ENCODE results near the gene GMCL1.
"Not testable (repeated sequence)": the region's sequence is repeated elsewhere in the genome, so short reads cannot be mapped to it uniquely, and the experiment has no call there.

The GMCL1 gene

DNA sequence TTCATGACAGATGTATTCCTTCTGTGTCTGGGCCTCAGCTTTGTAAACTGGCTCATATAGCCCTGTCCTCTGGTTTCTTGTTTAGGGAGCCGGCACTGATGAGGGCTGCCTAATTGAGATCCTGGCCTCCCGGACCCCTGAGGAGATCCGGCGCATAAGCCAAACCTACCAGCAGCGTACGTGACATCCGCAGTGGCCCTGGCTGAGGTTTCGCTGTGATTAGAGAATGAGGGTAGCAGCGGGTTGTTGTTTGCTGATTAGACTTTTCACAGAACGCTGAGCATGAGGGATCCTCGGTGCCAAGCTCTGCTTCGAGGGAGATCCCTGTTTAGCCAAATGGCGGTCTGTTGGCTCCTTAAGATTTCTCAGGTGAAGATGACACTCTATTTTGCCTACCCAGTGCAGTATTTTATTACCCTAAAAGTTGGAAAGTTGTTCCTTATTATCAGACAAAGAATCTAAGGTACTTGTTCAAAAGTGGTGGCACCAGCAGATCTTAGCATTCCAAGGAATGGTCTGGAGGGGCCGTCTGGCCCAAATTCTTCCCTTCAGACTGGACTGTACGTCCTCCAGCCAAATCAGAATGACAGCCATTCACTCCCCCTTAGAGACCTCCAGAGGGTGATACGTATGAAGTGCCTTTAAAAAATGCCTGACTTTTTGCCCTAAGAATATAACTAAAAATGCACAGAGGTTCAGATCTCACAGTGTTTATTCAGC, 21.5 kb upstream of the GMCL1 start:
- no peak for DNase-seq

DNA sequence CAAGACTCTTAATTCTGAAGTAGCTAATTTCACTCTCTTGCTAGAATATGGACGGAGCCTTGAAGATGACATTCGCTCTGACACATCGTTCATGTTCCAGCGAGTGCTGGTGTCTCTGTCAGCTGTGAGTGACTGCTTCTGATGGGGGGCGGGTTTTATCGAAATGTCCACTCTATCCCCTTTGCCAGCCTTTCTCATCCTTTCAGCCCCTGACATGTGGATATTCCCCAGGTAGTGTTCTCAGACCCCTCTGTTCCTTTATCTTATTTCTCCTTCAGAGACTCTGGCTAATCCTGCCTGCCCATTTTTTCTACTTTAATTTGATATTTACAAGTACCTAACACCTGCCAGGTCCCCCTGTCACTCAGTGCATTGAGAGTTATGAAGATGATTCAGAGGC, 18.9 kb upstream of the GMCL1 start:
- DNase-seq = no peak

DNA sequence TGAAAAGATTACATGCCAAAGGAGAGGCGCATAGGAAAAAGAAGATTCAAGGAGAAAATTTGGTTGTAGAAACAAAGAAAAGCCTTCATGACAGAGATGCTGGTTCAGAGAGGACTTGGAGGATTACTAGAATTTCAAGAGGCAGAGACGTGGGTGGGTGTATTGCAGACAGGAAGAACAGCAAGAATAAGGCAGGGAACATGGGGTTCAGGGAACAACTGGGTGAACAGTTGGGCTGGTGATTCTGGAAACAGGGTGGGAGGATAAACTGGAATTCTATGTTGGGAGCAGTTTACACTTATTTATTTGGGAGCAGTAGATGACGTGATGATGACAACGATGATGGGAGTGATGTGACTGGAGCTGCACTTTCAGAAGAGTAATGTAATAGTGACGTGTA, 18.4 kb upstream of the GMCL1 start:
- no peak for DNase-seq

DNA sequence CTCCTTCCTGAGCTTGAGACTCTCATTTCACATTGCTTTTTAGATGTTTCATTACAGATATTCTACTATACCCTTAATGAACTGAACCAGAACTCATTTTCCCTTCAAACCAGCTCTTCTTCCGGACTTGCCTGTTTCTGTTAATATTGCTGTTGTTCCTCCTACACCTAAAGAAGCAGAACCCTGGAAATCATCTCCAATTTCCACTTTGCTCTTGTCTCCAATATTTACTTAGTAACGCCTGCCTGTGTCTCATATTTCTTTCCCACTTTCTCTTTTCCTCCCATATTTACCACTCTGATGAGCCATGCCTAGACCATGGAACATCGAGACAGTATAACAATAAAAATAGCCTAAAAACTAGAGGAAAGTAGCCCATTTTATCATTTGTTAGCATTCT, 17.9 kb upstream of the GMCL1 start:
- no peak for DNase-seq

DNA sequence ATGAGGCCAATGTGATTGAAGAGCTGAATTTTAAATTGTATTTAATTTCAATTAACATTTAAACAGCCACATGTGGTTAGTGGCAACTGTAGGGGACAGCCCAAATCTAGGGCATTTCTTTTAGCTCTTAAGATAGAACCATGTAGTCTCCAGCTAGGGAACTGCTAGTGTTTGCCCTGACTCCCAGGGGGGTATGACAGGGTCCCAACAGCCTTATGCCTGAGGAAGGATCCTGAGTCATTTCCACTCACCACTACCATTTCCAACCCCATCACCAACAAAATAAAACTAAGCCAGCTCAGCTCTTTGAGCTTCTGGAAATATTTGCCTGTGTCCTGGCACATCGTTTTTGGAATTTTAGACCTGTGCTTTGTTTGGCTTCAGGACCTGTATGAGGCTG, 13.7 kb upstream of the GMCL1 start:
- no peak for DNase-seq

DNA sequence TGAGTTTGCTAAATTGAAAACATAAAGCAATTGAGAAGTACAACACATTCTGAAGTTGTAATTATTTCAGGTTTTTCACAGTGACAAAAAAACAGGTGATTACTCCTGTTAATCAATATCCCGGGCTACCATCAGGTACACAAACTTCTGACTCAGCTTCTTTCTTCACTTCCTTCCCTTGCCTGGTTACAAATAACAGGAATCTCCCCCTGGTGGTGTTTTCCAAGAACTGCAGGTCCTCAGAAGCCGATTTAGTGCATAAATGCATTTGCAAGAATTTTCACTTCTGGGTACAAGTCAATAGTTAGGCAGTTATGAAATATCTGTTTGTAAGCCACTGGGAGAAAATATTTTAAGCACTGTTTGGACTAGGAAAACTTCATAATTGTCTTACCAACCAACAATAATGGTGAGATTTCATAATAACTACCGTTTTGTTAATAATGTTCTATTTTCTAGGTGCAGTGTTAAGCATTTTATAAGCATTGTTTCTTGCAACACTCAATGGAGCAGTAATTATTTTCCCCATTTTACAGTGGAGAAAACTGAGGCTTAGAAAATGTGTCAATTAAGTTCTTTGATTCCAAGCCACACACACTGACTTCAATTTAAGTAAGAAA, 12.4 kb upstream of the GMCL1 start:
- peak; percentile 63 for DNase-seq

DNA sequence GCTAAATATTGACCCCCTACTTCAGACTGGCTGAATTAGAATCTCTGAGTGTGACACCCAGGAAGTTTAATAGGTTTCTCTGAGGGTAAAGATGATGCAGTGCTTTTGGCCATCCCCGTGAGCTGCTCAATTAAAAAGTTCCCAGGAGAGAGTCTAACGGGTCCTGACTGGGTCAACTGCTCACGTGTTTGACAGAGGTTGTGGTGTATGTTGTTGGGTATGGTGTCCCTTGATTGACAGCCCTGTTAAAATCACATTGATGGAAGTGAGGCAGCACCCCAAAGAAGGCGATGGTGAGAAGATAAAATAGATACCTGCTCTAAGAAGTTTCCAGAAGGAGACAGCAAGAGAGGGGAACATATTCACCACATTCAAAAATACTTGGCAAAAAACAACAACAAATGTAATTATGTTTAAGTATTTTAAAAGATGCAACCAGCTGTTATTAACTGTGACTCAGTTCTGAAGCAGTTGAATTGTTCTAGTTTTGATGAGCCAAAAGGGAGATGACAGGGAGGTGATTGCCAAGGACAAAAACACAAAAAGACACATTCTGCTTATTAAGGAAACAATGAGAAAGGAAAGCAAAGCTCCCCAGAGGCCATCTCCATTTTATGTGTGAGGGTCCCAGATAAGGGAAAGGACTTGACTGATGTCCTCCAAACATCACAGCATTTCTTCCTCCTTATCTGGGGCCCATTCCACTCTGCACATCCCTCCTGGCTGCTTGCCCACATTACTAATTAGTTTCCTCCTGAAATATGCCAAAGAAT, 11.5 kb upstream of the GMCL1 start:
- DNase-seq = no peak

DNA sequence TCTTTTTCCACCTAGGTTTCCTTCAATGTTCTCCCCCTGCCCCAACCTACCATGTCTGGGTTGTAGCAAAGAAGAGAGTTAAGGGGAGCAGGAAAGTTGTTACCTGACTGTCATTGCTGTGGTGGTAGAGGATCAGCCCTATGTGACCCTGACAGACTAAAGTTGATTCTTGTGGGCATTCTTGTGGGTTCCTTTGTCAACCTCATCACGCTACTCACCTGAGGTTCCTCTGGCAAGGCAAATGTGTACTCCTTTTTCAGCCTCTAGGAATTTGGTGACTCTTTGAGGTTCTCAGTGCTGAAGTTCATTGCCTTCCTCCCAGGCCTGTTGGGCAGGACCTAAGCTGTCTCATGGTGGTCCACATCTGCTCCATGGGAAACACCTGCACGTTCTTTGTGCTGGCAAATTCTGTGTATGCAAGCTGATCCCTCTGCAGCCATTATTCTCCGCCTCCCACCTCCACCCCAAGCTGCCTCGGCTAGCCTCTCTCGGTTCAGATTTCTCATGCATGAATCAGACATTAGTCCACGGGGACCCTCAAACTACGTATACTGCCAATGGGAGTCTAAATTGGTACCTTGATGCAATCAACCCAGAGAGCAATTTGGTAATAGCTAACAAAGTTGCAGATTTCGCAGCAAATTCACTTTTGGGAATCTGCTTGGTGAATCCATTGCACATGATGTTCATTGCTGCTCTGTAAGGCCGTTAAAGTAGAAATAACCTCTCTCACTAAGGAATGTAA, 1.5 kb upstream of the GMCL1 start:
- no peak for DNase-seq

DNA sequence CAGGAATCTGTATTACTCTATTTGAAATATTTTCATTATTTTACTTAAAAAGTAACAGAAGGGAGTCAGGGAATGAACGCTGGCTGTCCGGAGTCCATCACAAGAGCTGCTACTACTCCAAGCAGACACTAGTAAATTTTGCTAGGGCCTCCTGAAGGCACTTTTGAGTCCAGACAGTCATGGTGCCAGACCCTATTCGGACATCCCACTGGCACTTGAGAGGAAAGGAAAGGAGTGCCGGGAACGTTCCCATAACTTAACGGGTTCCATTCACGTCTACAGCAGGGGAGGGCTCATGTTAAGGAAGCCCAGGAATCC, 563 bp upstream of the GMCL1 start:
- no peak for DNase-seq

DNA sequence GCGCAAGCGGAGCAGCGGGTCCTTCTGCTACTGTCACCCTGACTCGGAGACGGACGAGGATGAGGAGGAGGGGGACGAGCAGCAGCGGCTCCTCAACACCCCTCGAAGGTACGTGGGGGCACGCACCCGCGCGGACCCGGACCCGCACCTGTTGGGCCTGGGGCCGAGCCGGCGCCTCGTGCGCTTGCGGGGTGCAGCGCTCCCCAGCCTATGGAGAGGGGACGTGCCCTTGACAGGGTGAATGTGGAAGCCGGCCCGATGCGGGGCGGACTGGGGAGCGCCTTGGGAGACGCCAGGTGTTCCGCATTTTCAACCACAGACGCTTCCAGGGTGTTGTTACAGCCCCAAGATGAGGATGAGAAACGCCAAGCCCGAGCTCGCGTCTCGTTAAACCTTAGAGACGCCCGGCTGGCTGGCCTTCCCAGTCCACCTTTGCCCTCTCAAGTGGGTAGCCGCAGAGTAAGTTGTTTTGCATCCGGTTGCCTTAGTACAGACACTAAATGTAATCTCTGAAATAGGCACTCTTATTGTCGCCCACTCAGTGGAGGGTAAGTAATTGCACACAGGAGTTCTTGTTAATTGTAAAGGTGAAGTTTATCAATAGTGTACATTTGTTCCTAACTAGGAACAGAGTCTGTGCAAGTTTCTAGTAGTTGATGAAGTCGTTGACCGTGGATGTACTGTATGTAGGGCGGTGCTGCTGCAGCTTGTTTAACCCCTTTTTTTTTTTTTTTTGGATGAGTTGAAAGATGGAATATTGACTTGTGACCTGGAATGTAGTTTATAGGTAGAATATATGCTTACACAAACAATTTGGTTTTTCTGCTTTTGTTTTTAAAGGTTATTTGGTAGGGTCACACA, 815 bp downstream of the GMCL1 start:
- peak; percentile 29 for DNase-seq

DNA sequence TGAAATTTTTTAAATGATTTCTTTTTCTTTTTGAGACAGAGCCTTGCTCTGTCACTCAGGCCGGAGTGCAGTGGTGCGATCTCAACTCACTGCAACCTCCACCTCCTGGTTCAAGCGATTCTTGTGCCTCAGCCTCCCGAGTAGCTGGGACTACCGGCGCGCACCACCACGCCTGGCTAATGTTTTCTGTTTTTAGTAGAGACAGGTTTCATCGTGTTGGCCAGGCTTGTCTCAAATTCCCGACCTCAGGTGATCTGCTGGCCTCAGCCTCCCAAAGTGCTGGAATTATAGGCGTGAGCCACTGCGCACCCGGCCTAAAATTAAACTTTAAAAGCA, 1.4 kb downstream of the GMCL1 start:
- not testable (repeated sequence) for DNase-seq

DNA sequence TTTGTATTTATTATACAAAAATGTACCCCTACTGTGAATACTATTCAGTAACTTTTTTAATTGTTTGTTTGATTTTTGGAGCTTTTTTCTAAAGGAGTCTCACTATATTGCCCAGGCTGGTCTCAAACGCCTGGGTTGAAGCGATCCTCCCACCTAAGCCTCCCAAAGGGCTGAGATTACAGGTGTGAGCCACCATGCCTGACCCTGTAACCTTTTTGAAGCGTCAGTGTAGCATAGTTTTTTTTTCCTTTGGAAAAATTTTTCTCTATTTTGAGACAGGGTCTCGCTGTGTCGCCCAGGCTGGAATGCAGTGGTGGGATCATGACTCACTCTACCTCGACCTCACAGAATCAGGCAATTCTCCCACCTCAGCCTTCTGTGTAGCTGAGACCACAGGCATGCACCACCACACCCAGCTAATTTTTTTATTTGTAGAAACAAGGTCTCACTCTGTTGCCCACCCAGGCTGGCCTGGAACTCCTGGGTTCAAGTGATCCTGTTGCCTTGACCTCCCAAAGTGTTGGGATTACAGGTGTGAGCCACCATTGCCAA, 2.0 kb downstream of the GMCL1 start:
- DNase-seq = no peak

DNA sequence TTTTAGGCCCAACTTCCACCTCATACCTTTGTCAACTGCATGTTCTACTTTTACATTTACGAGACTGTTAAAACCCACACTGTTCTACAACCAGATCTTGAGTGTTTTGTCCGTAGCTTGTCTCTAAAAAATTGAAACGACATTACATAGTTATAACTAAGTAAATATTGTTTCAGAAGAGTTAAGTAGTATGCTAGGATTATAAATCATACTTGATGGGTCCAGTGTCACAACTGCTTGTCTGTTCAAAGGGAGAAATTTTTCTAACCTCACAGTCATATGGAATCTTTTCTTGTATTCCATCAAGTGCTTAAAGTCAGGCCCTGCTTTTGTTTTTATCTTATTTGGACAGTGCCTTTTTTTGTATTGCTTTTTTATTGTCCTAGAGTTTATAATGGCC, 4.3 kb downstream of the GMCL1 start:
- DNase-seq = no peak

DNA sequence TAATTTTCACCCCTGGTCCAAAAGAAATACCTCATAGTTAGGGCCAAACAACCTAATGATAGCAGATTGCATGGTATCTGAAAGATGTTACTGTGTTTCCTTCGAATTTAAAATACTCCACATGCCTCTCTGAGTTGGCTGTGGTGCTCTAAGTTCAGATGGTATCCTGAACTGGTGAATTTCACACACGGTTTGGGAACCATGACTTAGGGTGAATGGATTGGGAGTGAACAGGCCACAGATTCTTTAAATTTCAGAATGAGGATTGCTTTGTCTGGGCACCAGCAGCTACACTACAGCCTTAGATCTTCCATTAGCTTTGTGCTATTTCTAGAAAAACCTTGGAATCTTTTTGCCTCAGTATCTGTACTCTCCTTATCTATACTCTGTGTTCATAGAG, 6.2 kb downstream of the GMCL1 start:
- DNase-seq = no peak

DNA sequence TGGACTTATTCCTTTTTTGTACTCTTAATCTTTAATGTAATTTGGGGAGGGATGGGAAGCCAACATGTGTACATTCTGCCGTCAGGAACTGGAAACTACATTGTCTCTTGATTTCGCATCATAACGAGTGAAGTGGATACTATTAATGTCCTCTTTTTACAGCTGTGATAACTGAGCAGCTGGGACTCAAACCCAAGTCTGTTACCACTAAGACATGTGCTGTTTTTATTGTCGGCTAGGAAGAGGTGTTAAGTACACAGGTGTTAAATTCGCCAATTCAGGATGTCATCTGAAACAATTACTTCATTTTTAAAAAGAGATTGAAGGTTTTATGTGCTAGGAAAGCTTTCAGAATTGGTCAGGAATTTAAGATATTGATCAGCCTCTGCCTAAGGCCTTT, 6.9 kb downstream of the GMCL1 start:
- no peak for DNase-seq

DNA sequence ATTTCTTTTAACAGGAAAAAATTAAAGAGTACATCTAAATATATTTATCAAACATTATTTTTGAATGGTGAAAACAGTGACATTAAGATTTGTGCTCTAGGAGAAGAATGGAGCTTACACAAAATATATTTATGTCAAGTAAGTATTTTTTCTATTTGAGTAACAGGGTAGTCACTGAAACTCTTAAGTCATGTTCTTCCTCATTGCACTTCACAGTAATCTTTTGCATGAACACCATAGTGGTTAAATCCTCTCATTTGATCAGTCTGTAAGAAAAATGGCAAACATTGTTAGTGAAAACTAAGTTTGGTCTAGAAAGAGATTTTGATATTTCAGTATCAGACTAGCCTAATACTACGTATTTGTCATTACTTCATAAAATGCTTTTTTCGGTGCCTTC, 8.1 kb downstream of the GMCL1 start:
- DNase-seq = no peak

DNA sequence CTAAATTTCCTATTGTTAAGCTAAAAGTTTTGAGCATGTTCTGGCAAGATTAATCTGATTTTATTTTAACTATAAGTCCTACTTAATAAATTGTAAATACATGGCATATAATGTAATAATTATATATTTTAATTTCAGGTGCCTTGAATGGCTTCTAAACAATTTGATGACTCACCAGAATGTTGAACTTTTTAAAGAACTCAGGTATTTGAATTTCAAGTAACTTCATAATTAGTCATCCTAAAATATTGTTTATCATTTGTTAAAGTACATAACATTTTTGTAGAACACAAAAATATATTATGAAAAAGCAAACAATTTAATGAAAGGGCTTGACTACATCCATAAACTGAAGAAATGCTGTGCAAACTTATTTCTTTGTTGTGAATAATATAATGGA, 14.5 kb downstream of the GMCL1 start:
- no peak for DNase-seq

DNA sequence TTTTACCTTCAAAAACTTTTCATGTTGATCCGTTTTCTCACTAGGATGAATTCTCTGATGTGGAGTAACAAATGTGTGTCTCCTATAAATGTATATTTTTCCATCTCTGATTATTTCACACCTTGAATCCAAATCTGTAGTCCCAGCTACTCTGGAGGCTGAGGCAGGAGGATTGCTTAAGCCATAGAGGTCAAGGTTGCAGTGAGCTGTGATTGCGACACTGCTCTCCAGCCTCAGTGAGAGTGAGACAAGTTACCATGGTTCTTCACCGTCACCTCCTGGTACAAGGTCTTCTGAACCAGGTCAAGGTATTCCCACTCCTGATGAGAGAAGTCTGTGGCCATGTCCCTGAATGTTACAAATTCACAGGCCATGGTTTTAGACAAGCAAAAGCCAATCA, 15.1 kb downstream of the GMCL1 start:
- DNase-seq = no peak

DNA sequence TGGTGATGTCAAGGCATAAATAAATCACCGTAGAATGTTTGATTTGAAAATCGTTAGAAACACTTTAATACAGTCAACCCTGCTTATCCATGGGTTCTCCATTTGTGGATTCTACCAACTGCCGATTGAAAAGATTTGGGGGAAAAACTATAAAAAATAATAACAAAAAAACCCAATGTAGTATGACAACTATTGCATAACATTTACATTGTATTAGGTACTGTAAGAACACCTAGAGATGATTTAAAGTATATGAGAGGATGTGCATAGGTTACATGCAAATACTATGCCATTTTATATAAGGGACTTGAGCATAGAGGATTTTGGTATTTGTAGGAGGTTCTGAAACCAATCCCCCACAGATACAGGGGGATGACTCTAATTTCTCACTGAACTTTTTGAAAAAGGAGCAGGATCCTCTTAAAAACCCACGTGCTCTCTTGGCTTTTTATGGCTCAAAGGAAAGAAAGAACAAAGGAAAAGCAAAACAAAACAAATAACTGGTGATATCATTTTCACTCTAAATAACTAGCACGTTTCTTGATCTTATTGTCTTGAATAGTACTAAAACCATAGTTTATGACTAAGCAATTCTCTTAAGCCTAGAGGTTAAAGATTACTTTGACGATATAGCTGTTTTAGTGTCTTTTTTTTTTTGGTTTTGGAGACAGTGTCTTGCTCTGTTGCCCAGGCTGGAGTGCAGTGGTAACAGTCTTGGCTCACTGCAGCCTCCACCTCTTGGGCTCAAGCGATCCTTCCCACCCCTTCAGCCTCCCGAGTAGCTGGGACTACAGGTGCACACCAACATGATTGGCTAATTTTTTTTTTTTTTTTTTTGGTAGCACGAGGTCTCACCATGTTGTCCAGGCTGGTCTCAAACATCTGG, 17.0 kb downstream of the GMCL1 start:
- DNase-seq = no peak

DNA sequence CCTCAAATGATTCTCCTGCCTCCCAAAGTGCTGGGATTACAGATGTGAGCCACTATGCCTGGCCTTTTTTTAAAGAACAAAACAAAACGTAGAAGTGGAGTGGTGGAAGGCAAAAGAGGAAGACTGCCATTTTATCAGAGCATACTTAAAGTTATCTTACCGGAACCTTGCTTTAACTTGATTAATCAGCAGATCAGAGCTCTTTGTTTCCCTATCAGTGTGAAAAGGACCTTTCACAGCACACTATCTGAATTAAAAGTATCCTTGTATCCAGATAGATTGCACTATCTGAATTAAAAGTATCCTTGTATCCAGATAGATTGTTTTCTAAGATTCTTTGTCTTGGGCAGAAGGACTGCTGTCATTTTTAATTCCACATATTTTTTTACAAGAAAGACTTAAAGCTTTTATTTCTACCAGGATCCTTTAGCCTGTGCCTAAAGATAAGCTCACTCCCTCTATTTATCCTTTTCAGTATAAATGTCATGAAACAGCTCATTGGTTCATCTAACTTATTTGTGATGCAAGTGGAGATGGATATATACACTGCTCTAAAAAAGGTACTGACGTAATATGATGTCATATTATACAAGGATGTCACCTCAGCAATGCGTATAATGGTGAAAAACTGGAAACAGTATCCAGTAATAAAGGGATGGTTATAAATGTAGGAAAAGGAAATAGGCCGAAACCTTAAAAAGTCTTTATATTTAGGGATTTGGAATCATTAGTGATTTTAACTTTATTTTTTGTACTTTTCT, 17.8 kb downstream of the GMCL1 start:
- no peak for DNase-seq
